Activated CD4-positive, alpha-beta T cell treated with anti-CD3 and anti-CD28 coated beads for 1 hour (primary cell): ENCODE measurements around the gene FRMD4A.
"Not testable (repeated sequence)": the region's sequence is repeated elsewhere in the genome, so short reads cannot be mapped to it uniquely, and the experiment has no call there.

Source experiments
- DNase-seq: peaks from one replicate; pipeline ENCODE4 v3.0.0-alpha.2; 2020

FRMD4A gene

GRCh38 chr10:13868528-13869294 is 462.0 kb downstream of the FRMD4A start:
- no peak for DNase-seq

- no peak for DNase-seq
Observed at GRCh38 chr10:13867822-13868221, 462.9 kb downstream of the FRMD4A start.

GRCh38 chr10:13865758-13866491 is 464.8 kb downstream of the FRMD4A start:
- no peak for DNase-seq

GRCh38 chr10:13865220-13865619 is 465.5 kb downstream of the FRMD4A start:
- not testable (repeated sequence) for DNase-seq

GRCh38 chr10:13862546-13863233 is 468.0 kb downstream of the FRMD4A start:
- no peak for DNase-seq

GRCh38 chr10:13860886-13861285 is 469.8 kb downstream of the FRMD4A start:
- DNase-seq = no peak

GRCh38 chr10:13859979-13860654 is 470.6 kb downstream of the FRMD4A start:
- no peak for DNase-seq

- DNase-seq = no peak
Observed at GRCh38 chr10:13858709-13859108, 472.0 kb downstream of the FRMD4A start.

GRCh38 chr10:13857451-13857850 is 473.3 kb downstream of the FRMD4A start:
- no peak for DNase-seq

GRCh38 chr10:13853854-13854253 is 476.9 kb downstream of the FRMD4A start:
- no peak for DNase-seq

- no peak for DNase-seq
Observed at GRCh38 chr10:13852872-13853271, 477.9 kb downstream of the FRMD4A start.

- DNase-seq = no peak
Observed at GRCh38 chr10:13851906-13852305, 478.8 kb downstream of the FRMD4A start.

GRCh38 chr10:13848520-13849445 is 481.9 kb downstream of the FRMD4A start:
- DNase-seq = no peak

- no peak for DNase-seq
Observed at GRCh38 chr10:13847201-13847631, 483.5 kb downstream of the FRMD4A start.

GRCh38 chr10:13845897-13846296 is 484.8 kb downstream of the FRMD4A start:
- DNase-seq = no peak

GRCh38 chr10:13844651-13845050 is 486.1 kb downstream of the FRMD4A start:
- no peak for DNase-seq

- no peak for DNase-seq
Observed at GRCh38 chr10:13842117-13842516, 488.6 kb downstream of the FRMD4A start.

- no peak for DNase-seq
Observed at GRCh38 chr10:13840036-13840435, 490.7 kb downstream of the FRMD4A start.

GRCh38 chr10:13839430-13839990 is 491.2 kb downstream of the FRMD4A start:
- no peak for DNase-seq

GRCh38 chr10:13839030-13839429 is 491.7 kb downstream of the FRMD4A start:
- DNase-seq = no peak

- no peak for DNase-seq
Observed at GRCh38 chr10:13837966-13838365, 492.8 kb downstream of the FRMD4A start.
